ENCODE results near the gene PIK3C2G. TPM values are rescaled to one million over a fixed set of nuclear protein-coding genes. Genes with fewer than 3 reads are reported as not detected.

PIK3C2G gene
- total and polyA plus RNA-seq, 4 donors: 4.9 to 40.1 (median 19.4) TPM

- no peak for DNase-seq (ENCODE audit: low spot score)
- TF ChIP-seq RAD21 (IDR thresholded peaks at IDR 0.05) (no peak), ZBTB33 (IDR thresholded peaks at IDR 0.05) (no peak), EGR1 (IDR thresholded peaks at IDR 0.05; ENCODE audit: low read depth in 2 of 2) (no peak), SP1 (IDR thresholded peaks at IDR 0.05) (no peak)
- Histone ChIP-seq H3K27ac (ENCODE audit: low read depth in 1 of 2, low read length in 2 of 2) (no peak overlapping the region), H3K4me1 (ENCODE audit: control insufficient read depth in 4 of 4, insufficient read depth in 4 of 4, low read length in 3 of 4) (peaks cover 2 to 9% (median 7%) of the 10 kb centered on the region in 4 donors), H3K9ac (ENCODE audit: low read depth in 1 of 2, low read length in 2 of 2) (no peak overlapping the region), H3K27me3 (ENCODE audit: control insufficient read depth in 4 of 4, insufficient read depth in 4 of 4, low read length in 3 of 4) (no peaks in the 10 kb centered on the region), H3K36me3 (ENCODE audit: control insufficient read depth in 4 of 4, insufficient read depth in 3 of 4, low read depth in 1 of 4, low read length in 3 of 4) (peaks cover 0 to 6% (median 3%) of the 10 kb centered on the region in 4 donors), H3K4me3 (ENCODE audit: low read depth in 1 of 3, low read length in 3 of 3) (no peak overlapping the region), H3K9me3 (ENCODE audit: control insufficient read depth in 4 of 4, low read length in 3 of 4) (no peaks in the 10 kb centered on the region)
- WGBS: 88% methylated on average over 2 of the region's 2 CpGs
Observed at GRCh38 chr12:18320976-18321375, 59.7 kb downstream of the PIK3C2G start.

- Histone ChIP-seq H3K27ac (ENCODE audit: low read depth in 1 of 2, low read length in 2 of 2) (no peak overlapping the region), H3K4me3 (ENCODE audit: low read depth in 1 of 3, low read length in 3 of 3) (no peak overlapping the region), H3K27me3 (ENCODE audit: control insufficient read depth in 4 of 4, insufficient read depth in 4 of 4, low read length in 3 of 4) (no peaks in the 10 kb centered on the region), H3K9ac (ENCODE audit: low read depth in 1 of 2, low read length in 2 of 2) (no peak overlapping the region), H3K9me3 (ENCODE audit: control insufficient read depth in 4 of 4, low read length in 3 of 4) (no peaks in the 10 kb centered on the region), H3K4me1 (ENCODE audit: control insufficient read depth in 4 of 4, insufficient read depth in 4 of 4, low read length in 3 of 4) (peaks cover 2 to 9% (median 7%) of the 10 kb centered on the region in 4 donors), H3K36me3 (ENCODE audit: control insufficient read depth in 4 of 4, insufficient read depth in 3 of 4, low read depth in 1 of 4, low read length in 3 of 4) (peaks cover 0 to 5% (median 3%) of the 10 kb centered on the region in 4 donors)
- DNase-seq (ENCODE audit: low spot score): no peak
- TF ChIP-seq MAX (IDR thresholded peaks at IDR 0.05): no peak
- TF ChIP-seq GABPA (IDR thresholded peaks at IDR 0.05 in 1 of 2, conservative IDR thresholded peaks at IDR 0.05 in 1 of 2): no peak
- no peak for TF ChIP-seq FOXA2 (IDR thresholded peaks at IDR 0.05)
- no peak for TF ChIP-seq JUND (IDR thresholded peaks at IDR 0.05)
- TF ChIP-seq YY1 (IDR thresholded peaks at IDR 0.05): no peak
- no peak for TF ChIP-seq CTCF (IDR thresholded peaks at IDR 0.05; ENCODE audit: low read depth, low read length, missing input control)
- TF ChIP-seq HNF4G (IDR thresholded peaks at IDR 0.05): no peak
- no peak for TF ChIP-seq ZBTB33 (IDR thresholded peaks at IDR 0.05)
- no peak for TF ChIP-seq ATF3 (IDR thresholded peaks at IDR 0.05)
- TF ChIP-seq HNF4A (conservative IDR thresholded peaks at IDR 0.05): no peak
- TF ChIP-seq SP1 (IDR thresholded peaks at IDR 0.05): no peak
- TF ChIP-seq EGR1 (IDR thresholded peaks at IDR 0.05; ENCODE audit: low read depth in 2 of 2): no peak
- TF ChIP-seq FOXA1 (IDR thresholded peaks at IDR 0.05): no peak
Observed at GRCh38 chr12:18323159-18323558, 61.8 kb downstream of the PIK3C2G start.
